HG02798 (cell line): ENCODE results near the gene MCRS1.
"Not testable (repeated sequence)": the region's sequence is repeated elsewhere in the genome, so short reads cannot be mapped to it uniquely, and the experiment has no call there.

ENCODE experiments used
- ATAC-seq: cut with Tn5 transposase; IDR thresholded peaks from one replicate; pipeline ENCODE4 v1.9.1; 2021; ENCODE audit warnings: mild to moderate bottlenecking; ENCODE audit not compliant: unreplicated experiment, poor library complexity

The MCRS1 gene

DNA sequence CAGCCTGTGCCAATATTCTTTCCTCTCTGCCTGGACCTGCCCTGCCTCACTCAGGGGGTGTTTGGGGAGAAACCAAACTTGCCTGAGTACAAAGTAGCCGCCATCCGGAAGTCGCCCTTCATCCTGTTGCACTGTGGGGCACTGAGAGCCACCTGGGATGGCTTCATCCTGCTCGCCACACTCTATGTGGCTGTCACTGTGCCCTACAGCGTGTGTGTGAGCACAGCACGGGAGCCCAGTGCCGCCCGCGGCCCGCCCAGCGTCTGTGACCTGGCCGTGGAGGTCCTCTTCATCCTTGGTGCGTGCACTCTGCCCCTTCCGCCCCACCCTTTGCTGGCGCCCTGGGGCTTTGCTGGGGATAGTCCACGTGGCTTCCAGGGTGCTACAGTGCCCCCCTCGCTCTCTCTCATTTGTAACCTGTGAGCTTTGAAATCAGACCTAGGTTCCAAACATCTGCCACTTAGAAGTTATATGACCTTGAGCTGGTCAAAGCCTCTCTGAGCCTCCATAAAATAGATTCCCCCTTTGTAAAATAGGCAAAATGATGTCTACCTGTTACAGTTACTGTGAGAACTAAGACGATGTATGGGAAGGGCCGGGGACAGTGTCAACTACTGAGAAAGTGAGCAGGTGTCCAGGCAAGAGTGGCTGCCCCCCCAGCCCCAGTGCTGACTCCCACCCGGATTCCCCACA is 24.6 kb downstream of the MCRS1 start:
- ATAC-seq, result no peak

DNA sequence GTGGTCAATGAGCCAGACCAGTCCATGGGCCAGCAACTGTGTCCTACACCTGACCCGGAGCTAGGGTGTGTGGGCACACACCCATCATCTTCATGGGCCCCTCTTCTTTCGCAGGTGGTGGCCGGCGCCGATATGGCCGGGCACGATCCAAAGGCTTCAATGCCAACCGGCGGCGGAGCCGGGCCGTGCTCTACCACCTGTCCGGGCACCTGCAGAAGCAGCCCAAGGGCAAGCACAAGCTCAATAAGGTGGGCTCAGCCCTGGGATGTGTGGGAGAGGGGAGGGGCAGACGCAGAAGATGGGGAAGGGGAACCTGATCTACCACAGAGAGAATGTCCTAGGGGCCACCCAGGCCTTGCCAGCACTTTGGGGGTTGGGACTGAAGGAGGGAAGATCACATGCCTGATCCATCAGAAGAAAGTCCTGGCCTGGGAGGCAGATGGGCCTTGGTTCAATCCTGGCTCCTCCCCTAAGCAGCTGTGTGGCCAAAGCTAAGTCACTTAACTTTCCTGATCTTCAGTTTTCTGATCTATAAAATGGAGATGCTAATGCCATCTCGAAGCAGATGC is 25.3 kb downstream of the MCRS1 start:
- no peak for ATAC-seq

DNA sequence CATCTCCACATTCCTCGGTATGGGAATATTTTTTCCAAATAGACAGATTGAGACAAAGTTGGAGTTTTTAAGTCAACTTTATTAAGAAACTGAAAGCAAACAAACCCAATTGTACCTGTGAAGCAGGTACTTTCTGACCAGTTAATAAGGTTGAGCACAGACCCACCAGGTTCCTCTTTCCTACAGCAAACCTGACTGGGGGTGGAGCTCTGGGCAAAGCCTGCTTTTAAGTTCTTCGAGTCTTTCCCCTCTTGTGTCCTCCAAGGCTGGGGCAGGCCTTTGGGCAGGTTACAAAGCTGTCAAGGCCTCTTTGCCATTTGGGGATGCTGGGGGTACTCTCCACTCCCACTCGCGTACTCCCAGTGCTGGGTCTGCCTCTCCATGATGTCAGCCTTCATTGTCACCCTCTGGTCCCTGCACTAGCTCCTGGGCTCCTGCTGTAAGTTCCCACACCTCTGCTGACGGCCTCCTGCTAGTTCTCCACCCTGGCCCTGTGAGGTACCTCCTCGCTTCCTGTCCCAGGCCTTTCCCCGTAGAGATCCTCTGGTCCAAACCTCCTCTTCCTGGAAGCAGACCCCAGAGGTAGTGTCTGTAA is 25.9 kb downstream of the MCRS1 start:
- no peak for ATAC-seq

- no peak for ATAC-seq
Measured at GRCh38 chr12:49541140-49541861, 26.6 kb downstream of the MCRS1 start.

GRCh38 chr12:49540229-49541139 is 27.5 kb downstream of the MCRS1 start:
- no peak for ATAC-seq

DNA sequence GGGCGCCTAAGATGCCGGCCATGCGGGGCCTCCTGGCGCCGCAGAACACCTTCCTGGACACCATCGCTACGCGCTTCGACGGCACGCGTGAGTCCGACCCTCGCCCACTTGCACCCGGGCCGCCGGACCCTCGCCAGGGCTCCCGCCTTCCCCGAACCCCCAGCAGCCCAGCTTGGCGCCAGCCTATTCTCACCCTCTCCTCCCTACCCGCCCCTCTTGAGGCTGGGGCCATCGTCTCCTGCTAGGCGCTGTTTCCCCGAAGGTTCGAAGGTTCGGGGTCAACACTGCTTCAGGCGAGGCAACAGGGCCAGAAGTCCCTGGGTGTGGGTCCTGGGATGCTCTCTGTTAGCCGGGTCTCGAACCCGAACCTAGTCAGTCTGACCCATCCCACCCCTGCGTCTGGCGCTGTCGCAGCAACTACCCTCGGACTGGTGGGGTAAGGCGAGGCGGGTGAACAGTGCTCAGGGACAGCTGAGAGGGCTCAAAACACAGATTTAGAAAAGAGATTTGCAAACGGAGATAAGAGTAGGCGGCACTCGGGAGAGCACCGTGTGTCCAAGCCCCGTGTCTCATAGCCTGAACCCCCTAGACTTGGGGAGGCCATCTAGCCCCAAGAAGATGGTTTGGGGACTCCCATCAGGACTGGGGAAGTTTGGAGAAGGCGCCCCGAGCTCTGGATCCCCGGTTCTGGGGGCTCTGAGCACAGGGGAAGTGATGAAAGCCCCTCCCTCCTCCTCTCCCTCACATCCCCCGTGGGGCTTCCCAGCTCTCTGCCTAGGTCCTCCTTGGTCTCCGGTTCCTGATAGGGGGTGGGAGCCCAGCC is 28.3 kb downstream of the MCRS1 start:
- ATAC-seq, result no peak

DNA sequence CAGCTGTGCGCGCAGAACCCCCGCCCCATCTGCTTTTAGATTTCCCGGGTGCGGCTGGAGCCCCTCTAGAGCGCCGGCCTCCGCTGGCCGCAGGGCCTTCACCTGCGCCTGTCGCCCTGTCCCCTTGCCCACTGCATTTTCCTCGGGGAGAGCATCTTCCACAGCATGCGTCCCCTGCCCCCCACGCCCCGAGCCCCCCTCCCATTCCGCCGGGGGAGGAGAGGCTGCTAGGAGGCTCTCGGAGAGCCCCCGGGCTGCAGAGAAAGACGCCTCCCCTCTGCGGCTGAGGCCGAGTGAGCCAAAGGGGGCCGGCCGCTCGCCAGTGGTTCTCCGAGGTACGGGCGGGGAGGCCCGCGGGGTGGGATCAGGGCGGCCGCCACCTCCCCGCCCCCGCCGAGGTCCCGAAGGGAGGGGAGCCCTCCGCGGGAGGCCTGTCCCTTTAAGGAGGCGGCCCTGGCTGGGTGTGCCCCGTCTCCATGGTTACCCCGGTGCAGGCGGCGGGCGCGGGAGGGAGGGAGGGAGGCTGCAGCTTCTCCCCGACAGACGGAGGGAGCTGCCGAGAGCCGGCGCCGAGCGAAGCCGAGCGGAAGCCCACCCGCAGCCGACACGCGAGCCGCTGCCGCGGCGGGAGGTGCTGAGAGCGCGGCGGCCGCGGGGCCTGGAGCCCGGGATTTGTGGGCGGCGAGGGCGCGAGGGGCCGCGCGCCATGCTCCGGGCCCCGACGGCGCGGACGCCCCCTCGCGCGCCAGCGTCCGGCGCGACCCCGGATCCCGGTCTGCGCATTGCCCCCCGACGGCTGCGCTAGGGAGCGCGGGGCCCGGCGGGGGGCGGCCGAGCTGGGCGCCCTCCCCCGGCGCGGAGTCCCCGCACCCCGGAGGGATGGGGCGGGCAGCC is 29.2 kb downstream of the MCRS1 start, which contains the start of gene KCNH3:
TSS of gene KCNH3 (plus strand) at position 521 of the 894 bp plus-strand sequence. CDS start 387 bp downstream, outside the sequence.
- peak; percentile 70 for ATAC-seq

DNA sequence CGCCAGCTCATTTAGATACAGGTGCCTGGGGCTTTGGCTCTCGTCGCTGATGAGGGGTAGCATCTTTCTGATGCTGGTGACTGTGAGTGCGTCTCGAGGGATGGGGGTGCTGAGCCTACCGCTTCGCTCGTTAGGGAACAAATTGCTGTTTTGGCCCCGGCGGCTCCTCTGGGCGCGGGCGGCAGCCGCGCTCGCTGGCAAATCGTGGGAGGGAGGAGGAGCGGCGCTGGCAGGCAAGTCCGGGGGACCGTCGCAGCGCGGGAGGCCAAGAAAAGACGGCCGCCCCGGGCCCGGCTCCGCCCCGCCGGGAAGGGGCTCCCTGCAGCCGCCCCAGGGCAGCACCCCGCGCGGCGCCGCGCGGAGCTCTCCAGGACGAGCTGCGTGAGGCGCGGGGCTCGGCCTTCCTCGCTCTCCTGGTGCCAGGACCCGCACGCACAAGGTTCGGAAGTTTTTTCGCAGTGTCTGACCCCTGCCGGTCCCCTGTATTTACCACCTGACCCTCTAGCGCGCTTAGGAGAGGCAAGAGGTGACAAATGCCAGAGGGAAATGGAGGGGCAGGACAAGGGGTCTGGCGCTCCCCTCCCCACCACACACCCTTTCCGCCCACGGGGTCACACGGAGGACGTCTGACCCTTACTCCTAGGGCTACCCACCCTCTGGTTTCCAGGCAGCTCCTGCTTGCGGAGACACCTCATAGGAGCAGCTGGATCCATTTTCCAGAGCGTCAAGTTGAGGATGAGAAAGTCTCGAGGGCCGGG is 30.0 kb downstream of the MCRS1 start:
- no peak for ATAC-seq

DNA sequence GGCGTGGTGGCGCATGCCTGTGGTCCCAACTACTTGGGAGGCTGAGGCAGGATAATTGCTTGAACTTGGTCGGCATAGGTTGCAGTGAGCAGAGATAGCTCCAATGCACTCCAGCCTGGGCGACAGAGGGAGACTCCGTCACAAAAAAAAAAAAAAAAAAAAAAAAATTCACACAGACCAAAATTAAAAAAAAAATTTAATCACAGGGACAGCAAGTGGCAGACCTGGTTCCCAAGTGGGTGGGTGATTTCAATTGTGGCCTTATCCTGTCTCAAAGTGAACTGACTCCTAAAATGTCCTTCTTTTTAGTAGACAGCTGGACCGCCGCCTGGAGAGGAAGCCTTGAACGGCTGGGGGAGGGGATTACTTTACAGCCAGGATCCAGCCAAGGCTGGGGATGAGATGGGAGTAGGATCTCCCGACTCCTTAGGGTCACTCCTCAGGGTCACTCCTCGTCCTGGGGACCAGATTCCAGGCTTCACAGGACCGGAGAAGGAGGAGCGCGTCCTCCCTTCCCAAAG is 30.7 kb downstream of the MCRS1 start:
- no peak for ATAC-seq

DNA sequence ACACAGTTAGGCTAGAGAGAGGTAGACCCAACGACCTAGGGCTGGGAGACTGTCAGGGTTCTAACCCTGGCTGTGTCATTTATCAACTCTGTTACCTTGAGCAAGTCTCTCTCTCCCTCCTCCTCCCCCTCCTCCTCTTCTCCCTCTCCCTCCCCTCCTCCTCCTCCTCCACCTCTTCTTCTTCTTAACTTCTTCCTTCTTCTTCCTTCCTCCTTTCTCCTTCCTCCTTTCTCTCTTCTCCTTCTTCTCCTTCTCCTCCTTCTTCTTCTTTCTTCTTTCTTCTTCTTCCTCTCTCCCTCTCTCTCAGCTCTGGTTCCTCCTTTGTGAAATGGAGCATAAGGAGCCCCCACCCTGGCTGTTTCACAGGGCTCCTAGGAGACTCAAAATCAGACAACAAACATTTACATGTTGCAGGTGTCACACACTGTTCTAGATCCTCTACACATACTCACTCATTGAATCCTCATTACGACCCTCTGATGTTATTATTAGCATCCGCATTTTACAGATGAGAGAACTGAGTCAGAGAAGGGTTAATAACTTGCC is 31.3 kb downstream of the MCRS1 start:
- ATAC-seq, result no peak

DNA sequence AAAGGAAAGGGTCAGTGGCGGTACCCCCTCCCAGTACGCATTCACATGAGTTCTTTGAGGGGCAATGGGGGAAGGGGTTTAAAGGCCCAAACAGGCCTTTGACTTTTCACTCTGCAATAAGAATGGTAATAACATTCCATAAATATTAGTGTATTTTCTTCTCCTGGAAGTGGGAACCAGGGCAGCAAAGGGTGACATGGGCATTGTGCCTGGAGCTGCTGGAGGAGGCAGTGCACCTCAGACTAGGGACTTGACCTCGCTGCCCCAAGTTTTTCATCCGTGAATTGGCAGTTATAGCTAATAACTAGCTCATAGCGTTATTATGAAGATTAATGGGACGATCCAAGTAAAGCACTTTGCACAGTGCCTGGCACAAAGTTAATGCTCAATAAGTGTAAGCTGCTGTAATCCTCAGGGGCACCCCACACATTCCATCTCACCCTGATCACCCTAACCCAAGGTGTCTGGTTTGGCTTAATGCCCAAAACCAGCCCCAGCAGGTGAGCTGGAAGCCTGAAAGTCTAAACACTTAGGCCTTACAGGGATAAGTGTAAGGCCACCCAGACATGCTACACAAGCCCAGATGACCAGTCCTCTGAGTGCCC is 31.9 kb downstream of the MCRS1 start:
- ATAC-seq, result no peak

GRCh38 chr12:49534731-49535278 is 33.1 kb downstream of the MCRS1 start:
- no peak for ATAC-seq

DNA sequence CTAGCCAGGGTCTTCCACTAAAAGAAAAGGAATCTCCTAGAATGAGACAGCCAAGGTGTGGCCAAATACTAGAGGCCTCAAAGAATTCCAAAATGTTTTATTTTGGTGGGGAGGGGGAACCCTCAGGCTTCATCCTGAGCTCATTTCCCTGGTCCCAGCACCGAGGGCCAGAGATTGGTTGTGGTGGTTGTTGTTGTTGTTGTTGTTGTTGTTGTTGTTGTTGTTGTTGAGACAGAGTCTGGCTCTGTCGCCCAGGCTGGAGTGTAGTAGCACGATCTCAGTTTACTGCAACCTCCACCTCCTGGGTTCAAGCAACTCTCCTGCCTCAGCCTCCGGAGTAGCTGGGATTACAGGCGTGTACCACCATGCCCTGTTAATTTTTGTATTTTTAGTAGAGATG is 33.8 kb downstream of the MCRS1 start:
- not testable (repeated sequence) for ATAC-seq

- ATAC-seq, result no peak
Measured at GRCh38 chr12:49533331-49533730, 34.6 kb downstream of the MCRS1 start.

GRCh38 chr12:49531745-49532144 is 36.2 kb downstream of the MCRS1 start:
- no peak for ATAC-seq

GRCh38 chr12:49529414-49529813 is 38.5 kb downstream of the MCRS1 start:
- ATAC-seq, result no peak
